Measurements from ENCODE around the gene SAC3D1. TPM values are rescaled to one million over a fixed set of nuclear protein-coding genes. Genes with fewer than 3 reads are reported as not detected.

SAC3D1 gene
- total RNA-seq, 2 donors from 2014 or later = 5.5 to 5.8 TPM

DNA sequence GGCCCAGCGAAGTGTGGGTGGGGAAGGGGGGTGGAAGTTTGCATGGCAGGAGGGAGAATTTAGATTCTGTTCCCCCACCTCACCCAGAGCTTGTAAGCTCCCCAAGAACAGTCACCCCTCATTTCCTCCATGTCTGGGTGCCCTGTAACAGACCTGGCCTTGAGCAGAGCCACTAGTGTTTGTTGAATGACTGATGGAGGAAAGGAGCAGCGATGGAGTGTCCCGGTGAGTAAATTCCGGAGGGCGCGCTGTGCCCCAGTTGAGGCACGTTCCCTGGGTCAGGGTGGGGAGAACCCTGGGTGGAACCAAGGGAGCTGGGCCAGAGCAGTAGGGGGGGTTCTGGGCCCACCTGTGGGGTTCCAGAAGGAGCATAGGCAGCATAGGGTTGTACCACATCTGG, 16.5 kb downstream of the SAC3D1 start:
- no peak for DNase-seq (ENCODE audit: low spot score)

DNA sequence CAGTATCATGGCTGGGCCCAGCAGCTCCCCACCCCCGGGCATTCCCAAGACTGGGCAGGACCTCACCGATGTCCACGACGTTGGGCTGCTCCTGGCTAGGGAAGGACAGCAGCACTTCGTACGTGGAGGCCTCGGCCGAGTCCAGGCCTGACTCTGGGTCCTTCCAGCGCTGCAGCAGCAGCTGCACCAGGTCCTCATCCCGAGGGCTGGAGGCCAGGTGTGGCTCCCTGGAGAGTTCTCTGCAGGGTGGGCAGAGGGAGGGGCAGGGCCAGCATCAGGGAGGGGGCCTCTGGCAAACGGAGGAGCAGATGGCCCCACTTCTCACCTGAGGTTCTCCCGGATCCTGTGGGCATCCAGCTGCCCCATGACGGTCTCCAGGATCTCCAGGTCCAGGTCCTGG, 17.0 kb downstream of the SAC3D1 start:
- no peak for DNase-seq (ENCODE audit: low spot score)
- intact Hi-C loops (cut with DNase I) = no loop called here

More for the DNA sequence above, 16.5 kb downstream of the SAC3D1 start:
- intact Hi-C loops (cut with DNase I) = no loop called here

- intact Hi-C loops (cut with DNase I) = no loop called here
- no peak for DNase-seq (ENCODE audit: low spot score)
Measured at GRCh38 chr11:65058419-65059054, 17.5 kb downstream of the SAC3D1 start, which contains the start of gene NAALADL1. Gene NAALADL1 (minus strand): TSS chr11:65058553. CDS start chr11:65058521, 32 bp downstream.

DNA sequence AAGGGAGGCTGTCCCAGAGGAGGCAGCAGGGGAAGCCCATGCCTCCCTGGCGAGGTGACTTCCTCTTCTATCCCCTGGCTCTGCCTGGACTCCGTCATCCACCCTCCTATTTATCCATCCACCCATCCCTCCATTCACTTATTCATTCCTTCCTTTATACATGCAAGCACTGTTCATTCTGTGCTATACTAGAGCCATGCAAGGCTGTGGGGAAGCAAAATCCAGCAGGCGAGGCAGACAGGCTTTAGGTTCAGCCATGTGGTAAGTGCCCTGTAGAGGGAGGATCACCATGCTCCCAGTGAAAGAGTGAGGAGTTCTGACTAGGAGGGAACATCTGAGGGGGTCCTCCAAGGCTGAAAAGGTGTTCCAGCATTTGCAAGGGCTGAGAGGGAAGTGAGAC, 18.5 kb downstream of the SAC3D1 start:
- intact Hi-C loops (cut with DNase I) = no loop called here
- DNase-seq (ENCODE audit: low spot score) = no peak

DNA sequence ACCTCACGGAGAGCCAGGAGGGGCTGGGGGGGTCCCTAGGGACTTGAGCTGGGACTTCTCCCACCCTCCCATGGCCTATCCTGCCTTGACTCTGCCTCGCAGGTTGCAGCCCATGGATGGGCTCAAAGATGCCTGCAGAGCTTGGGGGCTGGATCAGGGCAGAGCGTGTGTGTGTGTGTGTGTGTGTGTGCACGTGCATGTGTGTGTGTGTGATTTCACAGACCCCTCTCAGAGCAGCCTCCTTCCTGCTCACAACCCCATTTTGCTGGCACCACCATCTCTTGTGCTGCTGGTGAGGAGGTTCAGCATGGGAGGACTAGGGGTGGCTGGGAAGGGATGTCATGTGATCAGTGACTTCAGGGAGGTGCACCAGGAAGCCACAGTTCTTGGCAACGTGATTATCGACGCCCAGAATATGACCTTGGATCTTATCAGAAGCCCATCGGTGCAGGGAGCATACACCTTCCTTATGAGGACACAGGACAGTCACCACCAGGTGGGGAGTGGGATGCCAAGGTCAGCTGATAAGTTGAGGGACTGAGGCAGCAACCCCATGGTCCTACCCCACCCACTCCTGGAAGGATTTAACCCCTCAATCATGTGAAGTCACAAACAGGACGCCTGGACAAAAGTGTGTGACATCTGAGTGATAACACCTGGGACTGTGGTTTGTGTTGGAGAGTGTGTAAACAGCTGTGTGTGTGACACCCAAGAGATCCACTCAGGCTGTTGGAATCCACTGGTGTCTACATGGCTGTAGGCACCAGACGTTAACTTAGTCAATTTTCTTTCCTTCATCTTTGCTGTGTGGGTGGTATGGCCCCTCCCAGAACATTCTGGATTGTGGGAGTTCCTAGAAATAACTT, 19.2 kb downstream of the SAC3D1 start:
- intact Hi-C loops (cut with DNase I) = no loop called here

GRCh38 chr11:65060913-65061408, 20.0 kb downstream of the SAC3D1 start:
- intact Hi-C loops (cut with DNase I) = no loop called here
- DNase-seq (ENCODE audit: low spot score) = no peak

More for the DNA sequence above, 19.2 kb downstream of the SAC3D1 start:
- no peak for DNase-seq (ENCODE audit: low spot score)

GRCh38 chr11:65063532-65063931, 22.5 kb downstream of the SAC3D1 start:
- DNase-seq (ENCODE audit: low spot score) = no peak
- intact Hi-C loops (cut with DNase I) = no loop called here

- DNase-seq (ENCODE audit: low spot score) = no peak
- intact Hi-C loops (cut with DNase I) = no loop called here
Measured at GRCh38 chr11:65064847-65065240, 23.8 kb downstream of the SAC3D1 start.

- no peak for DNase-seq (ENCODE audit: low spot score)
- intact Hi-C loops (cut with DNase I) = no loop called here
Measured at GRCh38 chr11:65065851-65066250, 24.8 kb downstream of the SAC3D1 start.

- intact Hi-C loops (cut with DNase I) = no loop called here
Measured at GRCh38 chr11:65066315-65066714, 25.3 kb downstream of the SAC3D1 start.

DNA sequence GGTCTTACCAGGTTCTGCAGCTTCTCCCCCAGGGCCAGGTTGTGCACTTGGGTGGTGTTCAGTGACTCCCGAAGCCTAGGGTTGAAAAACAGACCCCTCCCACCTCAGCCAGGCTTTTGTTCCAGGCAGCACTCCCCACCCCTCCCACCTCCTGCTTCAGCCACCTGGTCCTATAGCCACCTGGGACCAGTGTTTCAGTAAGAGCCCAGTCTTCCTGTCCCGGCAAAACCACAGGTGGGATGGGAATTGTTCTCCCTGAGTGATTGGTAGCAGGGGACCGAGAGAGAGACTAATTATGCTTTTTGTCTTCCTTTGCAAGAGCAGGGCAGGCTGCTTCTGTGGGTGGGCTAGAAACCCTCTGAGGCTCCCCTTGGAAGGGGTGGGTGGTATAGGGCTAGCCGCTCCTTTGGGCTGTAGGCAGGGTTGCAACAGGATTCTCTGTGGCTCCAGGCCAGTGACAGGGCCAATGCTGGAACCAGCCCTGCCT, 25.8 kb downstream of the SAC3D1 start:
- no peak for DNase-seq (ENCODE audit: low spot score)
- intact Hi-C loops (cut with DNase I) = no loop called here

More at GRCh38 chr11:65066315-65066714, 25.3 kb downstream of the SAC3D1 start:
- DNase-seq (ENCODE audit: low spot score) = no peak

DNA sequence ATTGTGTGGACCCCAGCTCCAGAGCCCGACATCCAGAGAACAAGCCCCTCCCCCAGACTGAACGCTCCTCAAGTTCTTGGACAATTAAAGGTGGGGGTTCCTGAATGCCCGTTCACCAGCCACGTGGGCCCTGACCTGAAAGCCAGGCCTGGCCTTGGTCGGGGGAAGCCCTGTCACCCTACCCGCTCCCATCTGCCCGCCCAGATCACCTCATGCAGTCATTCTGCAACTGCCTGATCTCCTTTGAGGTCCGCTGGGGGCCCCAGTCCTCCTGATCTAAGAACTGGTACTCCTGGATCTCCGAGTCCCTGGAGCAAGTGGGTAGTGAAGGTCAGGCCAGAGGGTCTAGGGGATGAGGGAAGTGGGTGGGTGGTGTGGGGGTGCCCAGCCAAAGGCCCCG, 26.4 kb downstream of the SAC3D1 start:
- intact Hi-C loops (cut with DNase I) = no loop called here
- no peak for DNase-seq (ENCODE audit: low spot score)

DNA sequence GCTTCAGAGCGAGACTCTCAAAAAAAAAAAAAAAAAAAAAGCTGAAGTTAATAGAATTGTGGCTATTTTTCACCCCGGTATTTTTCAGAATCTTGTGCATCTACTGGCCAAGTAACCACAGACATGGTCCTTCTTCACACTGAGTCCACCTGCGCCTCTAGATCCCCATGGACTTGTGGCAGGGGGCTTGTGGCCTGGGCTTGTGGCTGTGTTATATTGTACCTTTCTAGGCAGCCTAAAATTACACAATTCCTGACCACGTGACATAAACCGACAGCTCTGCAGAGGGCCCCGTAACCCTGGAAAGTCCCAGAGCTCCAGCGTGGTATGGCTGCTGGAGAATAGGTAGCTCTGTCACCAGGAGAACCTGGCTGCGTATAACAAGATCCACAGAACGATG, 28.2 kb downstream of the SAC3D1 start:
- intact Hi-C loops (cut with DNase I) = no loop called here
- no peak for DNase-seq (ENCODE audit: low spot score)

DNA sequence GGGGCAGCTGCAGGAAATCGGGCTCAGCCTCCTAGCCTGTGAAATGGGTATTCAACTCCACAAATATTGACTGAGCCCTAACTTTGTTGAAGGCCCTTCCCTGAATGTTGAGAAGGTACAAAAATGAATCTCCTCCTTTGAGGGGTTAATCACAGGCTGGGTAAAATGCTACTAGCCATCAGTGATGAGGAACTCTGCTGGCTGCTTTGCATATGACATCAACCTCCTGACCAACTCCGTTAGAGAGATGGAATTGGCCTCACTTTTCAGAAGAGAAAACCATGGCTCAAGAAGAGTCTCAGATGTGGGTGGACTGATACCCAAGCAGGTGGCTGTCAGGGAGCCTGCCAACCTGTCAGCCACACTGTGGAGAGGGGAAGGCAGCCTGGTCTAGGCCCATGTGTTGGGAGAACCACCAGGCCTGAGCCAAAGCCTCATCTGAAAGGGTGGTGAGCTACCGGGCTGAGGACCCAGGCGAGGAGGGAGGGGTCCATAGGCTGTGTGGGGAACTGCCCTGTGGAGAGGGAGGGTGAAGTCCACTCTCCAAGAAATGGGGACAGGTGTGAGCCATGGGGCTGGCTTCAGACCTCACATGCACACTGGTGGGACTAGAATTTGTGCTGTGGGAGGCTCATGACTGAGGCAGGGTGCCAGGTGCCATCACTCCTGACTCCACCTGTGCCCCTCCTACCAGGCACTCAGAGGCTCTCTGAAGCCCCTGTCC, 31.1 kb downstream of the SAC3D1 start:
- intact Hi-C loops (cut with DNase I) = no loop called here
- DNase-seq (ENCODE audit: low spot score) = no peak

- intact Hi-C loops (cut with DNase I) = no loop called here
- no peak for DNase-seq (ENCODE audit: low spot score)
Measured at GRCh38 chr11:65072631-65072966, 31.6 kb downstream of the SAC3D1 start.

DNA sequence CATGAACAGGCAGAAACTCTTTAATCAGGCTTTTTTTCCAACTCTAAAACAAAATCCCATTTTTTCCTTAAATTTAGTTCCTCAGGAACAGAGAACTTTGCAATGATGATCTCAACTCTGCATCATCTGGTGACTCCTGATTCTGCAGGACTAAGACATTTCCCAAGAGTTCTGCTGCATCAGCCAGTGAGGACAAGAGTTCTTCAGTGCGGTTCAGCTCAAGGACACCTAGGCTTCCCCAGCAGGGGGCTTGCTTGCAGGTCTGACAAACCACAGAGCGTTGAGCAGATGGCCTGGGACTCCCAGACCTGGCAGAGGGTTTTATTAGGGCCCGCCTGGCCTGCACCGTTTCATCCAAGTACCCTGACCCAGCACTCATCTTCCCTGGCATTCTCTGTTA, 36.4 kb downstream of the SAC3D1 start:
- DNase-seq (ENCODE audit: low spot score) = no peak
- intact Hi-C loops (cut with DNase I) = no loop called here

GRCh38 chr11:65078151-65078550, 37.1 kb downstream of the SAC3D1 start:
- intact Hi-C loops (cut with DNase I) = no loop called here
- DNase-seq (ENCODE audit: low spot score) = no peak

GRCh38 chr11:65078786-65079342, 37.9 kb downstream of the SAC3D1 start:
- intact Hi-C loops (cut with DNase I) = no loop called here
- no peak for DNase-seq (ENCODE audit: low spot score)

GRCh38 chr11:65083134-65083833, 42.3 kb downstream of the SAC3D1 start:
- no peak for DNase-seq (ENCODE audit: low spot score)
- intact Hi-C loops (cut with DNase I) = no loop called here

All from posterior vena cava (tissue), 2 donors.